ENCODE results near the gene MUC5AC.
"Not testable (repeated sequence)": the region's sequence is repeated elsewhere in the genome, so short reads cannot be mapped to it uniquely, and the experiment has no call there.

MUC5AC gene

DNA sequence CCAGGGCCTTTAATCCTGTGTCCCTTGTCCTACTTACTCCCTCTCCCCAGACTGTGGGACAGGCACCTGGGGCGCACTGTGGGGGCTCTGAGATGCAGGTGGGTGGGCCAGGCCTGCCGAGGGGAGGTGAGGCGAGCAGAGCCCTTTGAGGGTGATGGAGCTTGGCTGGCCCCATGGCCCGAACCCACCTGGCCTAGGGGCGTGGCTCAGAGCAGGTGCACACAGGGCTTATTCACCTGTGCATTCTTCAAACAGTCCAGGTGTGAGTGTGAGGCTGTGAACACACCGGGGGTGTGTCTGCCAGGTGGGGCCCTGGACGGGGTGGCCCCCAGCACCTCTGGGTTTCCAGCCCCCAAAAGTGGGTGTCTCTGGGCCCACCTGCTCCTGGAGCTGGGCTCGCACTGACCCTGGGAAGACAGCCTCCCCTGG is 9.0 kb upstream of the MUC5AC start:
- DNase-seq (ENCODE audit: low read depth), result no peak

GRCh38 chr11:1149545-1149944 is 8.2 kb upstream of the MUC5AC start:
- DNase-seq (ENCODE audit: low read depth), result no peak

DNA sequence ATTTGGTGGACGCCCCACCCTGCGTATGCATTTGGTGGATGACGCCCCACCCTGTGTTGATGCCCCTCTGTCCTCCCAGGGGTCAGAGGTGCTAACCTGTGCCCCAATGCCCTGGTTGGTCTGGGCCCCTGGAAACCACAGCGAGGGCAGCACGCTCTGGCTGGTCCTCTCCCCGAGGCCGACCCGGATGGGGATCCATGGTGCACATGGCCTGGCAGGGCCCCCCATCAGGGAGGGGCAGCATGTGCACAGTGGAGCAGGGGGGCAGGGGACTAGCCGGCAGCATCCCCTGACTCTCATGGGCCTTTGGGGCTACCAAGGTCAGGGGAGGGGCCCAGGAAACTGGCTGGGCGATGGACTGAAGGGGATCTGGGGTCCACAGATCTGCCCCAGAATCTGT is 7.6 kb upstream of the MUC5AC start:
- DNase-seq (ENCODE audit: low read depth), result no peak

GRCh38 chr11:1150769-1151365 is 6.9 kb upstream of the MUC5AC start:
- DNase-seq (ENCODE audit: low read depth), result no peak

GRCh38 chr11:1151366-1152315 is 6.1 kb upstream of the MUC5AC start:
- no peak for DNase-seq (ENCODE audit: low read depth)

GRCh38 chr11:1152316-1153104 is 5.2 kb upstream of the MUC5AC start:
- DNase-seq (ENCODE audit: low read depth), result no peak

DNA sequence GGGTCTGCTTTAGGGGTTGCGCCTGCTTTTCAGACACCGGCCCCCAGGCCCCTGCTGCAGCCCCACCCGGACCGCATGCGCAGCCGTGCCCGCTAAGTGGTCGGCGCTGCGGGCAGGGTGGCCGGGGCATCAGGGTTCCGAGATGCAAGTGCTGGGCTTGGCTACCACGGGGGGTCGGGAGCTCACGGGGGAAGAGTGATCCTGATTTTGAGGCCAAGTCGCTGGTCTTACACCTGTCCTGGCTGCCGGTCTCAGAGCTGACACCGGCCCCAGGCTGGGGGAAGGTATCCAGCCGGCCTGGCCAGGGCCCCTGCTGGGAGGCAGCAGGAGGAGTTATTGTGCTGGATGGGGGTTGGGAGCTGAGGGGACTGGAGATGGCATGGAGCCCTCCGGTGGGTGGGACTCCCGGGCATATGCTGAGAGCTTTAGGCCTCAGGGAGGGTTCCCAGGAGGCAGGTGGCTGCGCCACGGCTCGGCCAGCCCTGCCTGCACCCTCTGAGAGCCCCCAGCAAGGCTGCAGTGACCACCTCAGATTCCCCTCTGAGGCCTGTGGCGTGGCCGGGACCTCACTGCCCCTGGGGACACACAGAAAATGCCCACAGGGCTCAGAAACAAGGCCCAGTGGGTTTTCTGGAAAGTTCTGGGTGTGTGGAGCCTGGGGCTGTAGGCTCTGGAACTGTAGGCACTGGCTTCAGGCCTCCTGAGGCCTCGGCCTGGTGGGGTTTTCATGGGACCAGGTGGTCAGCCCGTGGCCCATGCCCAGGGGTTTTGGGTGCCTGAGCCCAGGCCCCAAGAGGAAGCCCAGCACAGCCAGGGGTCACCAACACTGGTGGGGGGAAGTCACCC is 4.4 kb upstream of the MUC5AC start:
- DNase-seq (ENCODE audit: low read depth), result no peak

- no peak for DNase-seq (ENCODE audit: low read depth)
Measured at GRCh38 chr11:1153951-1154493, 3.7 kb upstream of the MUC5AC start.

DNA sequence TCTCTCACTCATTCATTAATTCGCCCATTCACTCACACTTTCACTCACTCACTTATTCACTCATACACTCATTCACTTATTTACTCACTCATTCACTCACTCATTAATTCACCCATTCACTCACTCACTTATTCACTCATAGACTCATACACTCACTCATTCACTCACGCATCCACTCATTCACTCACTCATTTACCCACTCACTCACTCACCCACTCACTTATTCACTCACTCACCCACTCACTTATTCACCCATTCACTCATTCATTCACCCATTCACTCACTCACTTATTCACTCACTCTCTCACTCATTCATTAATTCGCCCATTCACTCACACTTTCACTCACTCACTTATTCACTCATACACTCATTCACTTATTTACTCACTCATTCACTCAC is 3.1 kb upstream of the MUC5AC start:
- DNase-seq (ENCODE audit: low read depth), result not testable (repeated sequence)

GRCh38 chr11:1155274-1155693 is 2.5 kb upstream of the MUC5AC start:
- DNase-seq (ENCODE audit: low read depth), result no peak

DNA sequence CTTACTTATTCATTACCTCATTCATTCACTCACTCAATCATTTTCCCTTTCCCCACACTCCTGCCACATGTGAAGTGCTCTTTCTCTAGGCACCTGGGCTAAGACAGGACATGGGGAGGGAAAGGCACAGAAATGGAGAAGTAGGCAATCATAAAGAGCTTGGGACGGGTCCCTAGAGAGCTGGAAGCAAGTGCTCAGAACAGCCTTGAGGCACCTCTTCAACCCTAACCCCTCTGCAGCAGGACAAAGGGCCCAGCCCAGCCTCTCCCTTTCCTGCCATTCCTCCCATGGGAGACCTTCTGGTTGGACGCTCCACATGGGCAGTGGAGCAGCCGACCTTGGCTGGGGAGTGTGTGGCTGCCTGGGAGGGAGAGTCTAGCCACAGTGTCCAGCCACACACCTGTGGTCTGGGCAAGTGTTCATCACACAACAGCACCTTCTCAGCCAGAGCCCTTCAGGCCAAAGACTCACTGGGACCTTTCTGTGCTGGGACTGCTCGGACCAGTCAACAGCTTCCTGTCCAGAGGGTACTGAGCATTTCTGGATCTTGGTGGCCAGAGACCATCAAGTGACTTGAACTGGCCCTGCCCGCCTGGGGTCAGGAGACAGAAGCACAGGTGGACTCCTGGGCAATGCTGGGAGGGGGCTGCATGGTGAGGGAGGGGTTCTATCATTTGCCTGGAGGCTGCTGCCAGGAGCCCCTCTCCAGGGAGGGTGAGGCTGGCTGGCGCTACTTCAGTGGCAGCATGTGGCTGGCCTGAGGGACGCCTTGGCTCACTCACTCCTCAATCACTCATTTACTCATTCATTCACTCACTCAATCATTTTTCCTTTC is 1.0 kb upstream of the MUC5AC start:
- DNase-seq (ENCODE audit: low read depth), result no peak

GRCh38 chr11:1157341-1157644 is 460 bp upstream of the MUC5AC start:
- no peak for DNase-seq (ENCODE audit: low read depth)

- no peak for DNase-seq (ENCODE audit: low read depth)
Measured at GRCh38 chr11:1158681-1159487, 1.1 kb downstream of the MUC5AC start.

GRCh38 chr11:1159488-1160220 is 1.9 kb downstream of the MUC5AC start:
- not testable (repeated sequence) for DNase-seq (ENCODE audit: low read depth)

- no peak for DNase-seq (ENCODE audit: low read depth)
Measured at GRCh38 chr11:1160231-1161101, 2.7 kb downstream of the MUC5AC start.

GRCh38 chr11:1161410-1162137 is 3.8 kb downstream of the MUC5AC start:
- DNase-seq (ENCODE audit: low read depth), result no peak

DNA sequence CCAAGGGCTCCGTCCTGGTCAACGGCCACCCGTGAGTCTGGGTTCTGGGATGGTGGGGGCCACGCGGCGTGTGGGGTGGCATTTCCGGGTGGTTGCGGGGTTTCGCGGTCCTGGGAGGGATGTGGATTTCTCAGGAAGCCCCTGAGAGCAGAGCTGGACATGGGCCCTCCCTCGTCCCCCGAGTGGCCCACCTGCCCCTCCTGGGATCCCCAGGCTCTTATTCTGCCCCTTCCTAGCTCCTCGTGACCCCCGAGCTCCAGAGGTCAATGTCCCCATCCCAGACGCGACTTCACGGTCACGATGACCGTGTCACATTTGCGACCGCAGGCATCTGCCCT is 4.4 kb downstream of the MUC5AC start:
- no peak for DNase-seq (ENCODE audit: low read depth)
